H1 (cell line): ENCODE measurements around the gene ZFP91. TPM values are rescaled to one million over a fixed set of nuclear protein-coding genes. Genes with fewer than 3 reads are reported as not detected.

ENCODE experiments used
- ATF3 ChIP-seq: IDR thresholded peaks from 2 replicates; pipeline ENCODE4 v1.6.1; 2011; ENCODE audit warnings: low read depth, mild to moderate bottlenecking, low read length; ENCODE audit not compliant: insufficient read depth
- BACH1 ChIP-seq: IDR thresholded peaks from 2 replicates; pipeline ENCODE4 v1.6.1; 2012; ENCODE audit warnings: low read length, improper control_type of control experiment
- BRCA1 ChIP-seq: IDR thresholded peaks from 2 replicates; pipeline ENCODE4 v1.6.1; 2012; ENCODE audit warnings: low read depth, low read length, improper control_type of control experiment
- E2F6 ChIP-seq: IDR thresholded peaks from 2 replicates; pipeline ENCODE4 v1.6.1; 2012; ENCODE audit warnings: inconsistent platforms
- EP300 ChIP-seq, 2 experiments: IDR thresholded peaks; 1 replicate in 1 of 2; 2 replicates in 1 of 2; pipeline ENCODE4 v1.6.1; 2011 to 2012; ENCODE audit warnings: low read depth in 2 of 2, low read length in 2 of 2, mild to moderate bottlenecking in 2 of 2, borderline replicate concordance in 1 of 2, inconsistent platforms in 1 of 2, moderate library complexity in 1 of 2
- PHF8 ChIP-seq: fragments of 200-600 bp; sonication (generic); conservative IDR thresholded peaks from 2 replicates; pipeline ENCODE4 v1.7.1; 2012; ENCODE audit warnings: low read depth, mild to moderate bottlenecking, inconsistent platforms, low read length, moderate library complexity
- POLR2A ChIP-seq, 2 experiments: IDR thresholded peaks; 1 replicate in 1 of 2; 2 replicates in 1 of 2; pipeline ENCODE4 v1.6.1; 2011; ENCODE audit warnings: low read depth in 2 of 2, low read length in 2 of 2, mild to moderate bottlenecking in 2 of 2; ENCODE audit errors: control extremely low read depth in 1 of 2
- TBP ChIP-seq: IDR thresholded peaks from 2 replicates; pipeline ENCODE4 v1.6.1; 2011; ENCODE audit warnings: low read depth, low read length, improper control_type of control experiment
- polyA plus RNA-seq, 7 experiments: library from polyadenylated mRNA; depleted of rRNA in 3 of 7; stranded (reverse) in 5 of 7; unstranded in 2 of 7; fragments of >200 nt in 5 of 7; fragments of 200-250 nt in 2 of 7; gene quantifications; 1 replicate in 5 of 7; 2 replicates in 1 of 7; 4 replicates in 1 of 7; pipeline versions ENCODE4 v1.2.1 to v1.2.3, GENCODE V29; 2011 to 2013; ENCODE audit warnings: missing spikeins in 2 of 7, mixed read lengths in 2 of 7
- total RNA-seq: library from RNA; stranded (reverse); fragmentation: NEBNext Ultra II Directional; extraction: Animal tissue kit (Norgen Biotek cat#: 25700); gene quantifications from 2 replicates; pipeline ENCODE4 v1.2.1, GENCODE V29; 2021

Gene ZFP91
- total and polyA plus RNA-seq, 2 of the 8 experiments (the other 6 are each of a cell fraction or from before 2014, with no cell fraction given): 10.7 to 29.0 TPM

GRCh38 chr11:58578635-58579191 is at the start of gene ZFP91 (continued):
- TF ChIP-seq E2F6 (peak; percentile 66), EP300 (IDR thresholded peaks at IDR 0.05; ENCODE audit: borderline replicate concordance in 1 of 2, low read depth in 2 of 2, low read length in 2 of 2) (no peak), POLR2A (IDR thresholded peaks at IDR 0.05; ENCODE audit: control extremely low read depth in 1 of 2, low read depth in 2 of 2, low read length in 2 of 2) (peak in 1 of 2 experiments; percentile 74; a peak in 2 of 3 replicates), ATF3 (no peak), PHF8 (peak; percentile 40), TBP (peak; percentile 70), BACH1 (peak; percentile 51; the same call in 1 of the 2 replicates), BRCA1 (peak; percentile 92)
- TF ChIP-seq, all 59 proteins: peak for 13
